OCI-LY1 (cell line): ENCODE results near the gene GSE1.

ENCODE experiments used
- H2AFZ ChIP-seq: fragments of 200-600 bp; sonication (generic), shearing (Covaris generic); 2 replicates; pipeline ENCODE4 v1.6.0; 2014; ENCODE audit warnings: antibody characterized with exemption, mild to moderate bottlenecking, low read length
- H3F3A ChIP-seq: fragments of 200-600 bp; sonication (generic), shearing (Covaris generic); 2 replicates; pipeline ENCODE4 v1.6.0; 2014; ENCODE audit warnings: mild to moderate bottlenecking, antibody characterized with exemption, low read length, moderate library complexity; ENCODE audit not compliant: insufficient read depth
- H3K27ac ChIP-seq: fragments of 200-600 bp; sonication (generic); 2 replicates; pipeline ENCODE4 v1.5.1; 2014; ENCODE audit warnings: low read length, mixed run types, mild to moderate bottlenecking, low read depth; ENCODE audit not compliant: poor library complexity, severe bottlenecking
- H3K27me3 ChIP-seq: fragments of 200-600 bp; sonication (generic); 2 replicates; pipeline ENCODE4 v1.6.0; 2014; ENCODE audit warnings: antibody characterized with exemption, mild to moderate bottlenecking, low read length, moderate library complexity; ENCODE audit not compliant: insufficient read depth
- H3K36me3 ChIP-seq: fragments of 200-600 bp; sonication (generic); 2 replicates; pipeline ENCODE4 v1.6.1; 2014; ENCODE audit warnings: mild to moderate bottlenecking, antibody characterized with exemption, low read length, moderate library complexity, mixed read lengths; ENCODE audit not compliant: insufficient read depth
- H3K4me1 ChIP-seq: fragments of 200-600 bp; sonication (generic); 2 replicates; pipeline ENCODE4 v1.5.1; 2014; ENCODE audit warnings: mild to moderate bottlenecking, low read length, moderate library complexity; ENCODE audit not compliant: insufficient read depth, severe bottlenecking
- H3K4me2 ChIP-seq: fragments of 200-600 bp; sonication (generic), shearing (Covaris generic); 2 replicates; pipeline ENCODE4 v1.6.1; 2014; ENCODE audit warnings: low read length
- H3K4me3 ChIP-seq: fragments of 200-600 bp; sonication (generic); 2 replicates; pipeline ENCODE4 v1.5.1; 2014; ENCODE audit warnings: low read length, low read depth, mild to moderate bottlenecking, mixed read lengths; ENCODE audit not compliant: poor library complexity, severe bottlenecking
- H3K79me2 ChIP-seq: fragments of 200-600 bp; shearing (Covaris generic); 2 replicates; pipeline ENCODE4 v1.6.1; 2016; ENCODE audit warnings: mixed run types, low read length, mixed read lengths; ENCODE audit not compliant: insufficient read depth
- H3K9ac ChIP-seq: fragments of 200-600 bp; sonication (generic), shearing (Covaris generic); 2 replicates; pipeline ENCODE4 v1.6.1; 2014; ENCODE audit warnings: mild to moderate bottlenecking, low read length, mixed read lengths
- H3K9me2 ChIP-seq: fragments of 200-600 bp; sonication (generic), shearing (Covaris generic); 2 replicates; pipeline ENCODE4 v1.6.1; 2014; ENCODE audit warnings: low read depth, mild to moderate bottlenecking, low read length, mixed read lengths
- H3K9me3 ChIP-seq: fragments of 200-600 bp; shearing (Covaris generic); 2 replicates; pipeline ENCODE4 v1.6.1; 2014; ENCODE audit warnings: low read length, mixed read lengths
- H4K20me1 ChIP-seq: fragments of 200-600 bp; sonication (generic), shearing (Covaris generic); 2 replicates; pipeline ENCODE4 v1.6.0; 2016; ENCODE audit warnings: mild to moderate bottlenecking, low read length; ENCODE audit not compliant: insufficient read depth
- EZH2 ChIP-seq: fragments of 200-600 bp; sonication (generic), shearing (Covaris generic); IDR thresholded peaks from 2 replicates; pipeline ENCODE4 v1.8.0; 2017; ENCODE audit warnings: borderline replicate concordance, mixed run types, mild to moderate bottlenecking, antibody characterized with exemption, low read length, moderate library complexity, mixed read lengths
- TF ChIP-seq, protein P1 (sequence below): fragments of 200-600 bp; sonication (generic), shearing (Covaris generic); IDR thresholded peaks from 2 replicates; pipeline ENCODE4 v1.5.1; 2017; ENCODE audit warnings: mild to moderate bottlenecking, antibody characterized with exemption, low read length, moderate library complexity, mixed read lengths

GSE1 gene

DNA sequence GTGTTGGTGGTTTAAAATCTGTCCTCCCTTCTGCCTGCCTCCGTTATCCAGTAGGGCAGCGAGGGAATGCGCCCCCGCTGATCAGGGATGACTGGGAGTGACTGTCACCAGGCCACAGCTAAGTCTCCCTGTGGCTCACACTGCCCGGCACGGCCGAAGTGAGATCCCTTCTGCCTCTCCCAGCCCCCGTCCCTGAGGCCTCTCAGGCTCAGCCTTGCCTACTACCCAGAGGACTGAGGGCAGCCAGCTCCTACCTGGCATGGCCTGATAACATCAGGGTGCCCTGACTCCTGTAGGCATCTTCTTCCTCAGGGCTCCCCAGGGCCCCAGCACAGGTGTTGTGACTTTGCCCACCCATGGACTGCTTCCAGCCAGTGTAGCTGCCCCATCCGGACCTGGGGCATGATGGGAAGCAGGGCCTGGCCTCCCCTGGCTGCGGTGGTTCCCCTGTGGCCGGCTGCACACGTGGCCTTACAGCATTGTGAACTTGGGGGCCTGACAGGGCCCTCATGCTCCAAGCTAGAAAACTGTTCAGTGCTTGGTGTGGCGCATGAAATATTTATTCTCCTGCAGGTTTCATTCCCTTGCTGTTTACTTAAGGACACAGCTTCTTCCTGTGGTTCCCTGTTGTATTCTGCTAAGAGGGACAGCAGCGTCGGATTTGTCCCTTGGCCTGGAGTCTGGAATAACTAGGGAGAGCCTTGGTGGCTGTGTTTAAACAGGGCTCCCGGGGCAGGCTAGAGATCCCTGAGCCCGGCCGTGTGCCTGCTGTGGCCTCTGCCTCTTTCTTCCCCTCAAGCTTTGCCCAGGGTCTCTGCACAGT, 45.6 kb downstream of the GSE1 start:
- no peaks in the 10 kb centered on the region for H3K9me3 ChIP-seq
- H3K27ac ChIP-seq = no peak overlapping the region
- H3K4me3 ChIP-seq = no peak overlapping the region
- no peaks in the 10 kb centered on the region for H3K27me3 ChIP-seq
- H3K4me2 ChIP-seq = no peak overlapping the region
- H4K20me1 ChIP-seq = no peaks in the 10 kb centered on the region
- H3K79me2 ChIP-seq = no peaks in the 10 kb centered on the region
- H3K9me2 ChIP-seq = no peaks in the 10 kb centered on the region
- H3F3A ChIP-seq = no peaks in the 10 kb centered on the region
- no peaks in the 10 kb centered on the region for H3K4me1 ChIP-seq
- H2AFZ ChIP-seq = no peak overlapping the region
- TF ChIP-seq EZH2 = no peak
- TF ChIP-seq, protein P1, sequence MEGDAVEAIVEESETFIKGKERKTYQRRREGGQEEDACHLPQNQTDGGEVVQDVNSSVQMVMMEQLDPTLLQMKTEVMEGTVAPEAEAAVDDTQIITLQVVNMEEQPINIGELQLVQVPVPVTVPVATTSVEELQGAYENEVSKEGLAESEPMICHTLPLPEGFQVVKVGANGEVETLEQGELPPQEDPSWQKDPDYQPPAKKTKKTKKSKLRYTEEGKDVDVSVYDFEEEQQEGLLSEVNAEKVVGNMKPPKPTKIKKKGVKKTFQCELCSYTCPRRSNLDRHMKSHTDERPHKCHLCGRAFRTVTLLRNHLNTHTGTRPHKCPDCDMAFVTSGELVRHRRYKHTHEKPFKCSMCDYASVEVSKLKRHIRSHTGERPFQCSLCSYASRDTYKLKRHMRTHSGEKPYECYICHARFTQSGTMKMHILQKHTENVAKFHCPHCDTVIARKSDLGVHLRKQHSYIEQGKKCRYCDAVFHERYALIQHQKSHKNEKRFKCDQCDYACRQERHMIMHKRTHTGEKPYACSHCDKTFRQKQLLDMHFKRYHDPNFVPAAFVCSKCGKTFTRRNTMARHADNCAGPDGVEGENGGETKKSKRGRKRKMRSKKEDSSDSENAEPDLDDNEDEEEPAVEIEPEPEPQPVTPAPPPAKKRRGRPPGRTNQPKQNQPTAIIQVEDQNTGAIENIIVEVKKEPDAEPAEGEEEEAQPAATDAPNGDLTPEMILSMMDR = no peak
- H3K36me3 ChIP-seq = peaks cover 94% of the 10 kb centered on the region
- no peak overlapping the region for H3K9ac ChIP-seq

DNA sequence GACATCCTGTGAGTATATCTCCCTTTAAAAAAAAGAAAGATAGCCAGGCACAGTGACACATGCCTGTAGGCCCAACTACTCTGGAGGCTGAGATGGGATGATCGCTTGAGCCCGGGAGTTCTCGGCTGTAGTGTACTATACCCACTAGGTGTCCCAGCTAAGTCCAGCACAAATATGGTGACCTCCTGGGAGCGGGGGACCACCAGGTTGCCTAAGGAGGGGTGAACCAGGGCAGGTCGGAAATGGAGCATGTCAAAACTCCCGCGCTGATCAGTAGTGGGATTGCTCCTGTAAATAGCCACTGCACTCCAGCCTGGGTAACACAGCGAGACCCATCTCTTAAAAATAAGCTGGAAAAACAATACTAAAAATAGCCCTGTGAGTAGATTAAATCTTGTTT, 46.2 kb downstream of the GSE1 start:
- Histone ChIP-seq H3K27ac (no peak overlapping the region), H3K9me3 (no peaks in the 10 kb centered on the region), H3K27me3 (no peaks in the 10 kb centered on the region), H3F3A (no peaks in the 10 kb centered on the region), H3K4me2 (no peak overlapping the region), H3K4me1 (no peaks in the 10 kb centered on the region), H3K36me3 (peaks cover 94% of the 10 kb centered on the region), H3K4me3 (no peak overlapping the region), H3K79me2 (no peaks in the 10 kb centered on the region), H2AFZ (no peak overlapping the region), H3K9ac (no peak overlapping the region), H3K9me2 (no peaks in the 10 kb centered on the region), H4K20me1 (no peaks in the 10 kb centered on the region)
- TF ChIP-seq, protein P1 = no peak
- TF ChIP-seq EZH2 = no peak

DNA sequence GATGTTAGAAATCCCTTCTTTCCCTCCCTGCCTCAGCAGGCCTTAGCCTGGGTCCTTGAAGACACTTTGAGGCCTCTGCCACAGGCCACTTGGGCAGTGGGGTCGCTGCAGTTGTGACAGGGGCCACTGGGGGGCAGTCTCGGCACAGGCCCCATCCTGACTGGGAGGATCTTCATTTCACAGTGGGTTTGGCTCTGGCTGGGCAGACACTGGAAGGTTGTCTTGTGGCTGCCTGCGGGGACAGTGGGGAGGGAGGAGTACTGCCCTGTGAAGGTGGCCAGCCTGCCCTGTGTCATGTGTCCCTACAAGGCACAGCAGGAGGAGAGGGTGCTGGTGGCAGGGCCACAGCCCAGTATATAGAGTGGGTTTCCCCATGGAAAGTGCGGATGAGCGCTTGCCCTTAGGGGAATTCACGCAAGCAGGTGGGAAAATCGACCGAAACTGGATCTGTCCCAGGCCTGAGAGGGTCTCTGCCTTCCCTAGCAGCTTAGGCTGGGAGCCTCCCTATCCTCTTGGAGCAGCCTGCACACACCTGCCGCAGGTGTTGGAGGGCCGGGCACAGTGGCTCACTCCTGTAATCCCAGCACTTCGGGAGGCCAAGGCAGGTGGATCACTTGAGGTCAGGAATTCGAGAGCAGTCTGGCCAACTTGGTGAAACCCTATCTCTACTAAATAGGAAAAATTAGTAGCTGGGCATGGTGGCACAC, 46.8 kb downstream of the GSE1 start:
- Histone ChIP-seq H3K9me3 (no peaks in the 10 kb centered on the region), H3K27ac (no peak overlapping the region), H3F3A (no peaks in the 10 kb centered on the region), H4K20me1 (no peaks in the 10 kb centered on the region), H3K4me3 (no peak overlapping the region), H3K4me2 (no peak overlapping the region), H3K27me3 (no peaks in the 10 kb centered on the region), H3K79me2 (no peaks in the 10 kb centered on the region), H3K36me3 (peaks cover 94% of the 10 kb centered on the region), H2AFZ (no peak overlapping the region), H3K9me2 (no peaks in the 10 kb centered on the region), H3K9ac (no peak overlapping the region), H3K4me1 (no peaks in the 10 kb centered on the region)
- TF ChIP-seq, protein P1 = peak; percentile 93
- TF ChIP-seq EZH2 = no peak
